CD4-positive, alpha-beta memory T cell (primary cell): ENCODE data around the gene VPS4A. TPM values are rescaled to one million over a fixed set of nuclear protein-coding genes. Genes with fewer than 3 reads are reported as not detected.
A peak's percentile ranks its signal among the peaks of the same experiment; 100 is the strongest.

ENCODE experiments used
- CTCF ChIA-PET: fragments of 350-600 bp; sonication (Branson Sonifier 250); formaldehyde crosslinking; loops from one replicate; lab custom pipeline; 2021; ENCODE audit warnings: inconsistent platforms; ENCODE audit not compliant: partially characterized antibody; lab: Charles Lee
- POLR2A ChIA-PET: fragments of 350-600 bp; sonication (Branson Sonifier 250); formaldehyde crosslinking; loops from one replicate; lab custom pipeline; 2021; ENCODE audit not compliant: partially characterized antibody; lab: Charles Lee
- DNase-seq, 5 donors: peaks; one replicate each; pipeline versions ENCODE4 v3.0.0 to v3.0.0-alpha.2; 2020 to 2022; ENCODE audit warnings: mixed read lengths in 1 of 5
- H3K27ac ChIP-seq: one replicate; pipeline ENCODE4 v1.7.0; 2013; ENCODE audit warnings: low read depth, low read length
- H3K27me3 ChIP-seq: 2 replicates; pipeline ENCODE4 v1.7.0; 2013; ENCODE audit warnings: mild to moderate bottlenecking, low read length, moderate library complexity; ENCODE audit not compliant: insufficient read depth
- H3K36me3 ChIP-seq: 2 replicates; pipeline ENCODE4 v1.7.0; 2013; ENCODE audit warnings: mild to moderate bottlenecking, low read length, moderate library complexity; ENCODE audit not compliant: insufficient read depth
- H3K4me1 ChIP-seq: 2 replicates; pipeline ENCODE4 v1.7.0; 2013; ENCODE audit warnings: mild to moderate bottlenecking, low read length, moderate library complexity; ENCODE audit not compliant: insufficient read depth
- H3K4me3 ChIP-seq, 2 donors: one replicate each; pipeline ENCODE4 v1.7.0; 2013; ENCODE audit warnings: low read length in 2 of 2, mild to moderate bottlenecking in 1 of 2
- H3K9me3 ChIP-seq, 2 donors: one replicate each; pipeline ENCODE4 v1.7.0; 2013; ENCODE audit warnings: low read length in 2 of 2, control low read depth in 1 of 2; ENCODE audit not compliant: control insufficient read depth in 1 of 2
- H3K27ac Mint-ChIP-seq, 7 donors: one replicate each; pipeline ENCODE4 v1.8.0; 2020 to 2021; ENCODE audit warnings: mixed read lengths in 7 of 7, mild to moderate bottlenecking in 6 of 7, inconsistent platforms in 3 of 7, moderate library complexity in 3 of 7
- H3K27me3 Mint-ChIP-seq, 2 donors: one replicate each; pipeline ENCODE4 v1.8.0; 2020 to 2021; ENCODE audit warnings: mixed read lengths in 2 of 2
- H3K36me3 Mint-ChIP-seq, 2 donors: one replicate each; pipeline ENCODE4 v1.8.0; 2020 to 2021; ENCODE audit warnings: mixed read lengths in 2 of 2, inconsistent platforms in 1 of 2, mild to moderate bottlenecking in 1 of 2
- H3K4me1 Mint-ChIP-seq, 4 donors: one replicate each; pipeline ENCODE4 v1.8.0; 2020 to 2021; ENCODE audit warnings: mixed read lengths in 4 of 4, mild to moderate bottlenecking in 1 of 4
- H3K4me3 Mint-ChIP-seq, 8 donors: one replicate each; pipeline ENCODE4 v1.8.0; 2020 to 2021; ENCODE audit warnings: mixed read lengths in 8 of 8, mild to moderate bottlenecking in 7 of 8, moderate library complexity in 6 of 8, inconsistent platforms in 3 of 8
- H3K9me3 Mint-ChIP-seq, 8 donors: one replicate each; pipeline ENCODE4 v1.8.0; 2020 to 2021; ENCODE audit warnings: mixed read lengths in 8 of 8, mild to moderate bottlenecking in 5 of 8, inconsistent platforms in 3 of 8, moderate library complexity in 1 of 8
- intact Hi-C: fragments of 100-400 bp; cut with micrococcal nuclease; formaldehyde crosslinking; loops from one replicate; pipeline ENCODE4 v1.15.1; 2023
- polyA plus RNA-seq, 2 donors: library from polyadenylated mRNA; unstranded; fragments of 300-500 nt; fragmentation: Illumina TruSeq; gene quantifications; one replicate each; pipeline ENCODE4 v1.2.3, GENCODE V29; 2021
- total RNA-seq, 2 experiments: library from RNA; stranded (reverse); gene quantifications; one replicate each; pipeline ENCODE4 v1.2.3, GENCODE V29; 2021

Gene VPS4A
- total and polyA plus RNA-seq, 4 experiments from 2014 or later = 27.2 to 48.3 (median 44.0) TPM

- Histone ChIP-seq H3K9me3 (no peaks in the 10 kb centered on the region), H3K27ac (peak overlapping the region; percentile 83), H3K4me3 (peak overlapping the region; percentile 17 to 73), H3K36me3 (peaks cover 32% of the 10 kb centered on the region), H3K4me1 (peaks cover 49% of the 10 kb centered on the region), H3K27me3 (no peaks in the 10 kb centered on the region)
- peak overlapping the region in 5 of 7 donors; percentile 49 to 90 (median 81) for H3K27ac Mint-ChIP-seq
- H3K4me3 Mint-ChIP-seq = peak overlapping the region; percentile 75 to 87 (median 80)
- POLR2A ChIA-PET = interaction anchor here (1.0 to 6.3 kb wide), 14 partner anchors 10 to 425 kb away, joined by 3 to 116 read pairs (median 5); partner anchors contain the start of genes CHTF8, COG8, NIP7 and NOB1
- intact Hi-C loops = loop anchor here (1.0 to 10.0 kb wide), 3 partner anchors 10 to 95 kb away; partner anchors contain the start of genes COG8, CYB5B, NIP7 and VPS4A
- peaks cover 10 to 39% of the 10 kb centered on the region in 2 donors for H3K36me3 Mint-ChIP-seq
- H3K9me3 Mint-ChIP-seq = no peaks in the 10 kb centered on the region
- CTCF ChIA-PET = interaction anchor here (1.5 to 1.6 kb wide), 2 partner anchors 9 to 11 kb away, joined by 3 to 9 read pairs; partner anchors contain the start of genes COG8 and NIP7
- H3K27me3 Mint-ChIP-seq = no peaks in the 10 kb centered on the region
- peak in 2 of 5 donors; percentile 53 to 68 for DNase-seq
- peaks cover 27 to 59% (median 40%) of the 10 kb centered on the region in 4 donors for H3K4me1 Mint-ChIP-seq
These were observed 18.5 kb downstream of the VPS4A start for GRCh38 chr16:69329369-69330285.

- CTCF ChIA-PET = interaction anchor here (1.1 to 1.6 kb wide), 2 partner anchors 11 to 12 kb away, joined by 3 read pairs; no protein-coding TSS in a partner anchor
- peaks cover 27 to 58% (median 43%) of the 10 kb centered on the region in 4 donors for H3K4me1 Mint-ChIP-seq
- Histone ChIP-seq H3K27me3 (no peaks in the 10 kb centered on the region), H3K9me3 (no peaks in the 10 kb centered on the region), H3K27ac (peak within 1 kb of the TSS; percentile 83), H3K36me3 (peaks cover 28% of the 10 kb centered on the region), H3K4me1 (peaks cover 49% of the 10 kb centered on the region), H3K4me3 (peak within 1 kb of the TSS; percentile 36 to 73)
- H3K9me3 Mint-ChIP-seq = no peaks in the 10 kb centered on the region
- H3K27me3 Mint-ChIP-seq = no peaks in the 10 kb centered on the region
- intact Hi-C loops = loop anchor here (1.0 to 10.0 kb wide), 3 partner anchors 9 to 94 kb away; partner anchors contain the start of genes COG8, CYB5B, NIP7 and VPS4A
- H3K27ac Mint-ChIP-seq = peak within 1 kb of the TSS; percentile 49 to 90 (median 88)
- DNase-seq = peak; percentile 72 to 82 (median 78)
- peak within 1 kb of the TSS; percentile 77 to 87 (median 82) for H3K4me3 Mint-ChIP-seq
- peaks cover 15 to 39% of the 10 kb centered on the region in 2 donors for H3K36me3 Mint-ChIP-seq
- POLR2A ChIA-PET = interaction anchor here (1.0 to 6.3 kb wide), 11 partner anchors 9 to 424 kb away, joined by 3 to 116 read pairs (median 5); partner anchors contain the start of genes CHTF8, COG8, NIP7 and NOB1
These were observed 19.3 kb downstream of the VPS4A start, which contains the start of gene PDF for GRCh38 chr16:69330286-69331109. Gene PDF (minus strand): TSS chr16:69330588. CDS start chr16:69330570, 18 bp downstream.

- H3K27ac ChIP-seq = no peak overlapping the region
- Mint-ChIP-seq H3K36me3 (peaks cover 15 to 43% of the 10 kb centered on the region in 2 donors), H3K4me3 (peak overlapping the region in 1 of 8 donors; percentile 6), H3K27me3 (no peaks in the 10 kb centered on the region), H3K9me3 (no peaks in the 10 kb centered on the region), H3K4me1 (peaks cover 21 to 59% (median 41%) of the 10 kb centered on the region in 4 donors), H3K27ac (no peak overlapping the region)
- no peak for DNase-seq
- H3K36me3 ChIP-seq = peaks cover 23% of the 10 kb centered on the region
- H3K27me3 ChIP-seq = no peaks in the 10 kb centered on the region
- no peaks in the 10 kb centered on the region for H3K9me3 ChIP-seq
- intact Hi-C loops = loop anchor here (10.0 kb wide), 1 partner anchor 90 kb away; the partner anchor contains the start of gene CYB5B
- peaks cover 31% of the 10 kb centered on the region for H3K4me1 ChIP-seq
- CTCF ChIA-PET = no interaction called here
- H3K4me3 ChIP-seq = no peak overlapping the region
- POLR2A ChIA-PET = interaction anchor here (1.9 kb wide), 1 partner anchor 20 kb away, joined by 5 read pairs; no protein-coding TSS in a partner anchor
These were observed 23.5 kb downstream of the VPS4A start for GRCh38 chr16:69334696-69335095.

GRCh38 chr16:69338557-69339288 is 27.6 kb downstream of the VPS4A start:
- DNase-seq = no peak
- CTCF ChIA-PET = interaction anchor here (0.7 to 2.2 kb wide), 5 partner anchors 10 to 1020 kb away, joined by 3 to 9 read pairs (median 4); partner anchors contain the start of gene VPS4A
- H3K27me3 Mint-ChIP-seq = no peaks in the 10 kb centered on the region
- H3K27ac Mint-ChIP-seq = peak overlapping the region; percentile 84 to 97 (median 93)
- peaks cover 36 to 74% (median 55%) of the 10 kb centered on the region in 4 donors for H3K4me1 Mint-ChIP-seq
- H3K27ac ChIP-seq = peak overlapping the region; percentile 81
- intact Hi-C loops = loop anchor here (1.0 to 10.0 kb wide), 6 partner anchors 8 to 227 kb away; partner anchors contain the start of genes CYB5B, NFAT5, PDF and VPS4A
- H3K9me3 Mint-ChIP-seq = no peaks in the 10 kb centered on the region
- peak overlapping the region; percentile 77 to 97 for H3K4me3 ChIP-seq
- POLR2A ChIA-PET = interaction anchor here (0.6 to 5.0 kb wide), 10 partner anchors 10 to 226 kb away, joined by 3 to 116 read pairs (median 3); partner anchors contain the start of genes PDF, SNTB2 and VPS4A
- peaks cover 39% of the 10 kb centered on the region for H3K4me1 ChIP-seq
- H3K36me3 Mint-ChIP-seq = peaks cover 32 to 59% of the 10 kb centered on the region in 2 donors
- peaks cover 34% of the 10 kb centered on the region for H3K36me3 ChIP-seq
- no peaks in the 10 kb centered on the region for H3K9me3 ChIP-seq
- peak overlapping the region; percentile 96 to 100 (median 100) for H3K4me3 Mint-ChIP-seq
- H3K27me3 ChIP-seq = no peaks in the 10 kb centered on the region

DNA sequence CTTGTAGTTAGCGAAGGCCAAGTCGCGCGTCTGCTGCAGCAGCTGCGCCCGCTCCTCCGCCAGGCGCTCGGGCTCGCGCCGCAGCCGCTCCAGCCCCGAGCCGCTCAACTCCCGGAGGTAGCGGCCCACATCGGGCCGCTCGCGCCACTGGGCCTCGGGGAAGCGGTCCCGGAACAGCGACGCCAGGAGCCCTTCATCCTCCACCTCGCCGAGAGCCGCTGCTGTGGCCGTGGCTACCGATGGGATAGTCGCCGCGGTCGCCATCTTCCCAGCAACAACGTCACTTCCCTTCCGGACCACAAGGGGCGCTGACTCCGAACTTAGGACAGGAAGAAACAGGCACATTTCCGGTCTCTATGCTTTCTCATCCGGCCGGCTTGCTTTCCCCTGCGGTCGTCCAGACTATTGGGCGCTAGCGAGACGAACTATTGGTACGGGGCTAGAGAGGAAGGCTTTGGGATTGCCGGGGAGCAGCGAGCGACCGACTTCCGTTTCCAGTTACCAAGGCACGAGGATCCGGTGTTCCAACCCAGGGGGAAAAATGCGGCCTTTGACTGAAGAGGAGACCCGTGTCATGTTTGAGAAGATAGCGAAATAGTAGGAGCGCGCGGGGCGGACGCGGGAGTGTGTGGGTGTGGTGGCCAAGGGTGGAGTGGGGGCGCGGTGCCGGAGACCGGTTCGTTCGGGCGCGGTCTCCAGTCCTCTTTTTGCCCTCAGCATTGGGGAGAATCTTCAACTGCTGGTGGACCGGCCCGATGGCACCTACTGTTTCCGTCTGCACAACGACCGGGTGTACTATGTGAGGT is 28.3 kb downstream of the VPS4A start, which contains the start of the genes COG8 and NIP7:
TSS of gene COG8 (minus strand) at position 276 of the 806 bp plus-strand sequence. CDS start at position 264, 12 bp downstream.
TSS of gene NIP7 (plus strand) at position 484 of the 806 bp plus-strand sequence. CDS start at position 542, 58 bp downstream.
- no peaks in the 10 kb centered on the region for H3K9me3 Mint-ChIP-seq
- H3K4me3 ChIP-seq = peak within 1 kb of the TSS; percentile 77 to 97
- intact Hi-C loops = loop anchor here (1.0 to 10.0 kb wide), 6 partner anchors 9 to 226 kb away; partner anchors contain the start of genes CYB5B, NFAT5, PDF and VPS4A

More for the DNA sequence above, 28.3 kb downstream of the VPS4A start, which contains the start of the genes COG8 and NIP7:
- Histone ChIP-seq H3K27ac (peak within 1 kb of the TSS; percentile 81), H3K9me3 (no peaks in the 10 kb centered on the region), H3K4me1 (peaks cover 39% of the 10 kb centered on the region), H3K27me3 (no peaks in the 10 kb centered on the region), H3K36me3 (peaks cover 26% of the 10 kb centered on the region)
- POLR2A ChIA-PET = interaction anchor here (0.7 to 5.0 kb wide), 12 partner anchors 11 to 226 kb away, joined by 3 to 116 read pairs (median 4); partner anchors contain the start of genes CHTF8, PDF, SNTB2 and TERF2
- peak; percentile 90 to 94 (median 91) for DNase-seq
- H3K36me3 Mint-ChIP-seq = peaks cover 27 to 52% of the 10 kb centered on the region in 2 donors
- H3K27me3 Mint-ChIP-seq = no peaks in the 10 kb centered on the region
- peaks cover 34 to 74% (median 51%) of the 10 kb centered on the region in 4 donors for H3K4me1 Mint-ChIP-seq
- CTCF ChIA-PET = interaction anchor here (0.7 to 2.2 kb wide), 9 partner anchors 10 to 1019 kb away, joined by 3 to 9 read pairs (median 4); partner anchors contain the start of gene VPS4A
- peak within 1 kb of the TSS; percentile 96 to 100 (median 100) for H3K4me3 Mint-ChIP-seq
- peak within 1 kb of the TSS; percentile 96 to 100 (median 99) for H3K27ac Mint-ChIP-seq
